Progenitor cell of endocrine pancreas (in vitro differentiated cells): ENCODE data around the gene GALK2. TPM values are rescaled to one million over a fixed set of nuclear protein-coding genes. Genes with fewer than 3 reads are reported as not detected.

Experiments used
- DNase-seq: peaks from one replicate; pipeline ENCODE4 v3.0.0; 2021; ENCODE audit warnings: low spot score; ENCODE audit not compliant: unreplicated experiment
- H3K27ac Mint-ChIP-seq: 2 replicates; pipeline ENCODE4 v1.8.0; 2021; ENCODE audit warnings: mild to moderate bottlenecking, moderate library complexity, mixed read lengths
- H3K27me3 Mint-ChIP-seq: 2 replicates; pipeline ENCODE4 v1.8.0; 2021; ENCODE audit warnings: mixed read lengths
- H3K36me3 Mint-ChIP-seq: 2 replicates; pipeline ENCODE4 v1.8.0; 2022; ENCODE audit warnings: mixed read lengths; ENCODE audit not compliant: insufficient read depth
- H3K4me1 Mint-ChIP-seq: 2 replicates; pipeline ENCODE4 v1.8.0; 2021; ENCODE audit warnings: low read depth, mixed read lengths
- H3K4me3 Mint-ChIP-seq: 2 replicates; pipeline ENCODE4 v1.8.0; 2021; ENCODE audit warnings: low read depth, mild to moderate bottlenecking, moderate library complexity, mixed read lengths
- H3K9me3 Mint-ChIP-seq: 2 replicates; pipeline ENCODE4 v1.8.0; 2021; ENCODE audit warnings: low read depth, mixed read lengths
- total RNA-seq: library from RNA; stranded (reverse); gene quantifications from 2 replicates; pipeline ENCODE4 v1.2.1, GENCODE V29; 2021
- TF ChIP-seq, protein P1 (sequence below): fragments of 200-600 bp; sonication (generic); IDR thresholded peaks from one replicate; pipeline ENCODE4 v1.5.0; 2021; ENCODE audit warnings: antibody characterized with exemption, mild to moderate bottlenecking; ENCODE audit not compliant: unreplicated experiment

GALK2 gene
- total RNA-seq, 1 donor from 2014 or later, result 21.1 TPM

DNA sequence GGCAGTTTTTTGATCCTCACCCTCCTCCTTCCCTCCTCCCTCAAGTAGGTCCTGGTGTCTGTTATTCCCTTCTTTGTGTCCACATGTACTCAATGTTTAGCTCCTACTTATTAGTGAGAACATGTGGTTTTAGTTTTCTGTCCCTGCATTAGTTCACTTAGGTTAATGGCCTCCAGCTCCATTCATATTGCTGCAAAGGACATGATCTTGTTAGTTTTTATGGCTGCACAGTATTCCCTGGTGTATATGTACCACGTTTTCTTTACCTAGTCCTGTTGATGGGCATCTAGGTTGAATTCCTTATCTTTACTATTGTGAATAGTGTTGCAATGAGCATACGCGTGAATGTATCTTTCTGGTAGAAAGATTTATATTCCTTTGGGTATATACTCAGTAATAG is 191.3 kb downstream of the GALK2 start:
- Mint-ChIP-seq H3K36me3 (peaks cover 2% of the 10 kb centered on the region), H3K4me1 (no peaks in the 10 kb centered on the region), H3K9me3 (peaks cover 5% of the 10 kb centered on the region), H3K27me3 (no peaks in the 10 kb centered on the region), H3K4me3 (no peak overlapping the region), H3K27ac (no peak overlapping the region)
- TF ChIP-seq, protein P1, sequence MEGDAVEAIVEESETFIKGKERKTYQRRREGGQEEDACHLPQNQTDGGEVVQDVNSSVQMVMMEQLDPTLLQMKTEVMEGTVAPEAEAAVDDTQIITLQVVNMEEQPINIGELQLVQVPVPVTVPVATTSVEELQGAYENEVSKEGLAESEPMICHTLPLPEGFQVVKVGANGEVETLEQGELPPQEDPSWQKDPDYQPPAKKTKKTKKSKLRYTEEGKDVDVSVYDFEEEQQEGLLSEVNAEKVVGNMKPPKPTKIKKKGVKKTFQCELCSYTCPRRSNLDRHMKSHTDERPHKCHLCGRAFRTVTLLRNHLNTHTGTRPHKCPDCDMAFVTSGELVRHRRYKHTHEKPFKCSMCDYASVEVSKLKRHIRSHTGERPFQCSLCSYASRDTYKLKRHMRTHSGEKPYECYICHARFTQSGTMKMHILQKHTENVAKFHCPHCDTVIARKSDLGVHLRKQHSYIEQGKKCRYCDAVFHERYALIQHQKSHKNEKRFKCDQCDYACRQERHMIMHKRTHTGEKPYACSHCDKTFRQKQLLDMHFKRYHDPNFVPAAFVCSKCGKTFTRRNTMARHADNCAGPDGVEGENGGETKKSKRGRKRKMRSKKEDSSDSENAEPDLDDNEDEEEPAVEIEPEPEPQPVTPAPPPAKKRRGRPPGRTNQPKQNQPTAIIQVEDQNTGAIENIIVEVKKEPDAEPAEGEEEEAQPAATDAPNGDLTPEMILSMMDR, result no peak
- DNase-seq, result no peak

DNA sequence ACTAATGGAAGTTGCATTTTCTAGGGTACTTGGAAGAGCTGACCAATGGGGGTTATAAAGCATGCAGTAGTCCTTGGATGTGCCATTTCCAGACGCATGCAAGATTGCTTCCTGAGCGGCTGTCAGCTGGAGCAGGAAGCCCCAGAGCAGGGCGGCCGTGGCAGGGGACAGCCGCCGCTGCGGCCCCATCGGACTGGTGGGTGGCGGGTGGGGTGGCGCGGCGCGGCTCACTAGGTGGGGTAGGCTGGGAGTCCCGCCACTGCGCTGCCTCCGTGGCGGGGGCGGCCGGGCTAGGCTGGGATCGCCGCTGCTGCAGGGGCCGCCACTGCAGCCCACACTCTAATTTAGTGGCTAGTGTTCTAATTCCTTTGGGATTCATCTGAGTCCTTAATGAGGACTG is 196.4 kb downstream of the GALK2 start:
- Mint-ChIP-seq H3K9me3 (peaks cover 2% of the 10 kb centered on the region), H3K4me1 (no peaks in the 10 kb centered on the region), H3K27me3 (no peaks in the 10 kb centered on the region), H3K36me3 (peaks cover 2% of the 10 kb centered on the region), H3K4me3 (no peak overlapping the region), H3K27ac (no peak overlapping the region)
- TF ChIP-seq, protein P1, result no peak
- no peak for DNase-seq

DNA sequence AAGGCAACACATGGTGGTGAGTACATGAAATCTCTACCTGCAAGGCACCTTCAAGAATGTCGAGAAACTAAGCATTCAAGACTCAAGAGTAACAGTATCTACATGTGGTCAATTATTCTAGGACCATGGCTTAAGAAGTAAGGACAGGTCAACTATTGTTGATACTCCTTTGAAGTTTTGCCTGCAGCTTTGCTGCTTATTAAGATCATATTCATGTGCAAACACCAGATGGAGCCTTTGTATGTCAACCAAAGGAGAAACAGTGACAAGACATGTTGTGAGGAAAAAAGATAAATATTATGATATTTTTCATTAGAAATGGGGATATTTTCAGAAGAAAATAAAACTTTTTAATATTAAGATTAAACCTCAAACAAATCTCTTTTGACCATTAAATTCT is 200.7 kb downstream of the GALK2 start:
- peaks cover 2% of the 10 kb centered on the region for H3K36me3 Mint-ChIP-seq
- H3K27me3 Mint-ChIP-seq, result no peaks in the 10 kb centered on the region
- no peaks in the 10 kb centered on the region for H3K4me1 Mint-ChIP-seq
- no peak for DNase-seq
- no peak overlapping the region for H3K4me3 Mint-ChIP-seq
- TF ChIP-seq, protein P1, result no peak
- no peak overlapping the region for H3K27ac Mint-ChIP-seq
- H3K9me3 Mint-ChIP-seq, result peaks cover 2% of the 10 kb centered on the region

DNA sequence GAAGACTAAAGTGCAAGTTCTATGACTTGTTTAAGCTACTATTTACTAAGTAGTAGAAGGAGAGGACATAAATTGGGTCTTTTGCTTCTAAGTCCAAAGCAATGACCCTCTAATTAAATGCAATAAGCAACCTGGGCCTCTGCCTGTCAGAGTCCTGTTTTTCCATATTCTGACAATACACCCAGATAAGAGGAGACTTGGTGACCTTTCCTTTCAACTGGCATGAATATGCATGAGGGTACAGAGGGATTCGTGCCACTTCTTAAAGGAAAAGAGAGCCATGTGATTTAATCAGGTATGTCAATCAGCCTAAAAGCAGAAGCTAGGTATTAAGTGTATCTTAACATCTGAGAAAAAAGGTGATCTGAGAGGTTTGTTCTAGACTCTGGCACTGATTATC is 202.3 kb downstream of the GALK2 start:
- no peak overlapping the region for H3K4me3 Mint-ChIP-seq
- H3K9me3 Mint-ChIP-seq, result no peaks in the 10 kb centered on the region
- peaks cover 2% of the 10 kb centered on the region for H3K4me1 Mint-ChIP-seq
- no peak for DNase-seq
- no peak overlapping the region for H3K27ac Mint-ChIP-seq
- H3K36me3 Mint-ChIP-seq, result no peaks in the 10 kb centered on the region
- no peaks in the 10 kb centered on the region for H3K27me3 Mint-ChIP-seq
- TF ChIP-seq, protein P1, result no peak

DNA sequence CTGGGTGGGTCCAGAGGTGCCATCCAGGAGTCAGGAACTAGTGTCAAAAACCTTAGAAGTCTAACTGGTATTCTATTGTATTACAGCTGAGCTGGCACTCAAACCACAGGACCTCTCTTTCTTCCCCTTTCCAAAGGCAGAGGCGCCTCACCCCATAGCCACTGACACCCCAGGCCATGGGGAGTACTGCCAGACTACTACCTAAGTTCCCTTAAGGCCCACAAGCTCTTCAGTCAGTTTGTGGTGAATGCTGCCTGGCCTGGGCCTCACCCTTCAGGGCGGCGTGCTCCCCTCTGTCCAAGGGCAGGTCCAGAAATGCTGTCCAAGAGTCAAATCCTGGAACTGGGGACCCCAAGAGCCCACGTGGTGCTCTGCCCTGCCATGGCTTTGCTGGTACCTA is 209.9 kb downstream of the GALK2 start:
- peaks cover 2% of the 10 kb centered on the region for H3K4me1 Mint-ChIP-seq
- no peak overlapping the region for H3K27ac Mint-ChIP-seq
- no peak overlapping the region for H3K4me3 Mint-ChIP-seq

More for the DNA sequence above, 209.9 kb downstream of the GALK2 start:
- Mint-ChIP-seq H3K9me3 (no peaks in the 10 kb centered on the region), H3K36me3 (no peaks in the 10 kb centered on the region), H3K27me3 (no peaks in the 10 kb centered on the region)
- TF ChIP-seq, protein P1, result no peak
- DNase-seq, result no peak
